HepG2 (cell line): Measurements from ENCODE around the gene CCNI2. TPM values are rescaled to one million over a fixed set of nuclear protein-coding genes. Genes with fewer than 3 reads are reported as not detected.

Experiments used
- CREBL2 ChIP-seq: sonication (generic); formaldehyde crosslinking; IDR thresholded peaks from 2 replicates; pipeline ENCODE4 v1.8.1; 2023; ENCODE audit warnings: missing genetic modification reagents, mild to moderate bottlenecking, borderline replicate concordance
- NFE2L2 ChIP-seq: fragments of 150-350 bp; IDR thresholded peaks from 2 replicates; pipeline ENCODE4 v1.6.1; 2014; ENCODE audit warnings: low read length
- POGK ChIP-seq: sonication (generic); formaldehyde crosslinking; conservative IDR thresholded peaks from 2 replicates; pipeline ENCODE4 v1.8.0; 2022; ENCODE audit warnings: mild to moderate bottlenecking, moderate library complexity, missing genetic modification reagents
- ZBTB2 ChIP-seq: sonication (generic); formaldehyde crosslinking; IDR thresholded peaks from 2 replicates; pipeline ENCODE4 v1.8.0; 2022; ENCODE audit warnings: low read depth, missing genetic modification reagents
- polyA plus RNA-seq, 8 experiments: library from polyadenylated mRNA; depleted of rRNA in 3 of 8; stranded (reverse) in 7 of 8; unstranded in 1 of 8; fragments of >200 nt; fragmentation: Illumina TruSeq in 4 of 8; extraction: Trizol in 4 of 8; gene quantifications; 2 replicates each; pipeline versions ENCODE4 v1.2.1 to v1.2.3, GENCODE V29; 2011 to 2016; ENCODE audit warnings: low read depth in 4 of 8, missing spikeins in 1 of 8, mixed read lengths in 1 of 8; ENCODE audit not compliant: insufficient read depth in 1 of 8
- total RNA-seq, 5 experiments: library from RNA; depleted of rRNA; stranded (reverse); fragments of >200 nt; fragmentation: Illumina TruSeq; extraction: Trizol; gene quantifications; 2 replicates each; pipeline ENCODE4 v1.2.3, GENCODE V29; 2016; ENCODE audit warnings: low read depth in 1 of 5
- TF ChIP-seq, protein P1 (sequence below): IDR thresholded peaks from 2 replicates; pipeline ENCODE4 v1.4.0; 2020; ENCODE audit warnings: mild to moderate bottlenecking, missing genetic modification reagents

CCNI2 gene
- total and polyA plus RNA-seq, 2 of the 13 experiments (the other 11 are each of a cell fraction or from before 2014, with no cell fraction given), result not detected

DNA sequence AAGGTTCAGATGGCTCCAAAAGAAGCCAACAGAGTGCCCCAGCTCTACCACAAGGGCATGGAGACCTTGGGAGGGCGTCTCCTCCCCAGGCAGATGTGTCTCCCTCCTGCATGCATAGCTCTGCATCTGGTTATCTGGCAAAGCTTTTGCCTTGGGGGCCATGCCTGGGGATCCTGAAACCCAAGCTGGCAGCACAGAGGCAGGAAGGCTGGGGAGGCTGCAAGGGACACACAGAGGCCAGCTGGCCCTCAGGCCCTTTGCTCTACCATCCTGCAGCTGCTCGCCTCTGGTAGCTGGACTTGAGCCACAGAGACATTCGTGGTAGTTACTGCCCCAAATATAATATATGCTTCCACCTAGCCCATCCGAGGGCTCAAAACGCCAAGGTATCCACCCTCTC is 25.9 kb downstream of the CCNI2 start (continued):
- TF ChIP-seq POGK (CRISPR knock-in tag) (no peak), ZBTB2 (CRISPR knock-in tag) (no peak), NFE2L2 (no peak), CREBL2 (CRISPR knock-in tag) (no peak)
- TF ChIP-seq, protein P1, sequence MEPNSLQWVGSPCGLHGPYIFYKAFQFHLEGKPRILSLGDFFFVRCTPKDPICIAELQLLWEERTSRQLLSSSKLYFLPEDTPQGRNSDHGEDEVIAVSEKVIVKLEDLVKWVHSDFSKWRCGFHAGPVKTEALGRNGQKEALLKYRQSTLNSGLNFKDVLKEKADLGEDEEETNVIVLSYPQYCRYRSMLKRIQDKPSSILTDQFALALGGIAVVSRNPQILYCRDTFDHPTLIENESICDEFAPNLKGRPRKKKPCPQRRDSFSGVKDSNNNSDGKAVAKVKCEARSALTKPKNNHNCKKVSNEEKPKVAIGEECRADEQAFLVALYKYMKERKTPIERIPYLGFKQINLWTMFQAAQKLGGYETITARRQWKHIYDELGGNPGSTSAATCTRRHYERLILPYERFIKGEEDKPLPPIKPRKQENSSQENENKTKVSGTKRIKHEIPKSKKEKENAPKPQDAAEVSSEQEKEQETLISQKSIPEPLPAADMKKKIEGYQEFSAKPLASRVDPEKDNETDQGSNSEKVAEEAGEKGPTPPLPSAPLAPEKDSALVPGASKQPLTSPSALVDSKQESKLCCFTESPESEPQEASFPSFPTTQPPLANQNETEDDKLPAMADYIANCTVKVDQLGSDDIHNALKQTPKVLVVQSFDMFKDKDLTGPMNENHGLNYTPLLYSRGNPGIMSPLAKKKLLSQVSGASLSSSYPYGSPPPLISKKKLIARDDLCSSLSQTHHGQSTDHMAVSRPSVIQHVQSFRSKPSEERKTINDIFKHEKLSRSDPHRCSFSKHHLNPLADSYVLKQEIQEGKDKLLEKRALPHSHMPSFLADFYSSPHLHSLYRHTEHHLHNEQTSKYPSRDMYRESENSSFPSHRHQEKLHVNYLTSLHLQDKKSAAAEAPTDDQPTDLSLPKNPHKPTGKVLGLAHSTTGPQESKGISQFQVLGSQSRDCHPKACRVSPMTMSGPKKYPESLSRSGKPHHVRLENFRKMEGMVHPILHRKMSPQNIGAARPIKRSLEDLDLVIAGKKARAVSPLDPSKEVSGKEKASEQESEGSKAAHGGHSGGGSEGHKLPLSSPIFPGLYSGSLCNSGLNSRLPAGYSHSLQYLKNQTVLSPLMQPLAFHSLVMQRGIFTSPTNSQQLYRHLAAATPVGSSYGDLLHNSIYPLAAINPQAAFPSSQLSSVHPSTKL (CRISPR knock-in tag), result no peak
